AG04450 (cell line): Measurements from ENCODE around the gene ATG7. TPM values are rescaled to one million over a fixed set of nuclear protein-coding genes. Genes with fewer than 3 reads are reported as not detected.

Source experiments
- CTCF ChIA-PET: fragments of 300-600, 350-600 bp; formaldehyde crosslinking; extraction: SDS; loops from one replicate; lab custom pipeline; 2022; ENCODE audit warnings: antibody characterized with exemption, inconsistent platforms; lab: Charles Lee
- POLR2A ChIA-PET: fragments of 350-600 bp; formaldehyde crosslinking; extraction: SDS; loops from one replicate; lab custom pipeline; 2021; ENCODE audit warnings: antibody characterized with exemption, inconsistent platforms; lab: Yijun Ruan, JAX
- DNase-seq: peaks from one replicate; pipeline ENCODE4 v3.0.0-alpha.2; 2011; ENCODE audit warnings: low read depth, low spot score
- H3K27ac ChIP-seq: one replicate; pipeline ENCODE4 v1.5.1; 2012; ENCODE audit warnings: low read depth, low read length, control low read depth
- H3K27me3 ChIP-seq: one replicate; pipeline ENCODE4 v1.6.0; 2012; ENCODE audit warnings: low read length; ENCODE audit not compliant: control insufficient read depth, insufficient read depth
- H3K4me3 ChIP-seq: 2 replicates; pipeline ENCODE4 v1.5.1; 2011; ENCODE audit warnings: mild to moderate bottlenecking, low read depth, low read length, control low read depth
- H3K9me3 ChIP-seq: 2 replicates; pipeline ENCODE4 v1.5.1; 2012; ENCODE audit warnings: low read length; ENCODE audit not compliant: control insufficient read depth, insufficient read depth
- CTCF ChIP-seq: IDR thresholded peaks from 2 replicates; pipeline ENCODE4 v1.5.1; 2011; ENCODE audit warnings: low read depth, low read length, control low read depth, inconsistent platforms
- polyA plus RNA-seq: library from polyadenylated mRNA; depleted of rRNA; stranded (reverse); fragments of >200 nt; gene quantifications from 2 replicates; pipeline ENCODE4 v1.2.3, GENCODE V29; 2011

Gene ATG7
- polyA plus RNA-seq, 1 experiment, result 51.7 TPM

GRCh38 chr3:11562277-11562881, 290.2 kb downstream of the ATG7 start:
- Histone ChIP-seq H3K4me3 (no peak overlapping the region), H3K9me3 (no peaks in the 10 kb centered on the region; the same call in 1 of the 2 replicates), H3K27ac (no peak overlapping the region), H3K27me3 (no peaks in the 10 kb centered on the region)
- DNase-seq, result no peak
- no peak for TF ChIP-seq CTCF
- ChIA-PET POLR2A (interaction anchor here (1.5 to 1.8 kb wide), 2 partner anchors 9 to 53 kb away, joined by 5 to 14 read pairs; no protein-coding TSS in a partner anchor), CTCF (interaction anchor here (0.6 to 2.2 kb wide), 3 partner anchors 89 to 214 kb away, joined by 3 to 7 read pairs (median 5); no protein-coding TSS in a partner anchor)

DNA sequence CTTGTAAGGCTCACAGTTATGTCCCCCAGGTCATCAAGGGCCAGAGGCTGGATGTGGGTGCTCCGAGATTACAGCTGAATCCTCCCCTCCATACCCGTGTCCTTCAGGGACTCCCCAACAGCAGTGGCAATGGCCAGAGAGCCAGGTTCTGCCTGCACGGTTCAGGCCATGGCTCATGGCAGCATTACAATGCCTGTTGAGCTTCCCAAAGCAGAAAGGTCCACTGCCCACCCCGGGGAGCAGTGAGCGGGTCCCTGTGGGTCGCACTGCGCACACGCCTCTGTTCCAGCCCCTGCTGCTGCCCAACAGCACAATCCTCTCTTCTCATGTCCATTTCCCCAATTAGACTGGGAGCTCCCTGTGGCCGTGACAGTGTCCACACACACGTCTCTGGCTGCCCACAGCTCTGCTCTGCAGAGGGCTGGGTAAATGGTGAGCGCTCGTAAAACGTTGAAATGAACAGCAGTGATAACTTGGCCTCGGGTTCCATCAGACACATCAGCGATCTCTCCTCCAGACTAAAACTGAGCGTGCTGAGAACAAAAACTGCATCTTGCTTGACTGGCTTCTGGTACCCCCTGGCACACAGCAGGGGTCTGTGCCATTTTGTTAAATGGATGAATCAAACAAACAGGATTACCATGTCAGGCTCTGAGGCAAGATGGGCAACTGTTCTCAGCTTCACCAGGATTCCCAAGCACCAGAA, 291.1 kb downstream of the ATG7 start:
- POLR2A ChIA-PET, result interaction anchor here (1.8 kb wide), 1 partner anchor 9 kb away, joined by 5 read pairs; no protein-coding TSS in a partner anchor
- Histone ChIP-seq H3K9me3 (no peaks in the 10 kb centered on the region; the same call in 1 of the 2 replicates), H3K27me3 (no peaks in the 10 kb centered on the region), H3K27ac (no peak overlapping the region), H3K4me3 (no peak overlapping the region)
- no peak for TF ChIP-seq CTCF
- CTCF ChIA-PET, result interaction anchor here (2.1 to 2.2 kb wide), 2 partner anchors 88 to 185 kb away, joined by 5 to 7 read pairs; no protein-coding TSS in a partner anchor
- DNase-seq, result no peak

DNA sequence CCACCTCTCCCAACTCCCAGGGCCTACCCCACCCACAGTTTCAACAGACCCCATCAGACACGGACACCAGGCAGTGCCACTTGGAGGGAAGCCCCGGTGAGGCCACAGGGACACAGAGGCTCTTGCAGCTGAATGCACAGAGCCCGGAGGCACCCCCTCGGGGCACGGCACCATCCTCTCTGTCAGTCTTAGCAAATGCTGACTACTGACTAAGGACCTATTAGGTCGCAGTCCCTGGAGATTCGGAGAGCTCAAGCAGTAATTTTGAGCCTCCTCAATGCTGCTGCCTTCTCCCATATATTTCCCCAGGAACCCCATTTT, 291.6 kb downstream of the ATG7 start:
- no peak for TF ChIP-seq CTCF
- ChIA-PET CTCF (no interaction called here), POLR2A (interaction anchor here (1.8 kb wide), 1 partner anchor 10 kb away, joined by 5 read pairs; no protein-coding TSS in a partner anchor)
- H3K27me3 ChIP-seq, result no peaks in the 10 kb centered on the region
- no peak overlapping the region for H3K27ac ChIP-seq
- H3K9me3 ChIP-seq, result no peaks in the 10 kb centered on the region; the same call in 1 of the 2 replicates
- DNase-seq, result no peak
- H3K4me3 ChIP-seq, result no peak overlapping the region

GRCh38 chr3:11564577-11565001, 292.4 kb downstream of the ATG7 start:
- ChIA-PET POLR2A (no interaction called here), CTCF (no interaction called here)
- no peak for TF ChIP-seq CTCF
- Histone ChIP-seq H3K4me3 (no peak overlapping the region), H3K9me3 (no peaks in the 10 kb centered on the region; the same call in 1 of the 2 replicates), H3K27ac (no peak overlapping the region), H3K27me3 (no peaks in the 10 kb centered on the region)
- no peak for DNase-seq

DNA sequence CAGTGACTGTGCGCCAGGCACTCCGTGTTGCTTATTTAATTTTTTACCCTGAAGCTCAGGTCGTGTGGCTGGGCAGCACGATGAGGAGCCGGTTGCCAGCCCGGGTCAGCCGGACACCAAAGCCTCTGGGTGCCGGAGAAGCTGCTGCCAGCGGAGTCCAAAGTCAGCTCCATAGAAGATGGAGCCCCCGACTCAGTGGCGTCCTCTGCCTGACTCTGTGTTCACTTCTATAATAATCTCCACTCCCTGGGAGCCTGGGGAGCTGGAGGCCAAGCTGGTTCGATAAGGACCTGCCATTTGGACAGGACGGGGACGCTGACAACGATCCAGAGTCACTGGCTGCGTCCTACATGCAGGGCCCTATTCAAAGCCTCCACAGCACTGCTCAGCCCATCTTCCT, 292.9 kb downstream of the ATG7 start:
- Histone ChIP-seq H3K9me3 (no peaks in the 10 kb centered on the region; the same call in 1 of the 2 replicates), H3K4me3 (no peak overlapping the region), H3K27ac (no peak overlapping the region), H3K27me3 (no peaks in the 10 kb centered on the region)
- DNase-seq, result no peak
- no peak for TF ChIP-seq CTCF
- ChIA-PET CTCF (no interaction called here), POLR2A (no interaction called here)
